HepG2 (cell line): ENCODE results near the gene LSM3. TPM values are rescaled to one million over a fixed set of nuclear protein-coding genes. Genes with fewer than 3 reads are reported as not detected.
A peak's percentile ranks its signal among the peaks of the same experiment; 100 is the strongest.

Experiments used
- ATAC-seq: fragments of 200-7000 bp; cut with Tn5 transposase; 3 replicates; pipeline ENCODE4 v1.9.1; 2020; ENCODE audit warnings: mild to moderate bottlenecking, moderate library complexity
- BruUV-seq: library from RNA; stranded (reverse); fragments of 400-500 nt; replicated peaks from 2 replicates; lab custom pipeline; 2021; lab: Mats Ljungman, UMichigan
- CTCF ChIA-PET: fragments of 300-600 bp; formaldehyde crosslinking; extraction: SDS; loops from one replicate; lab custom pipeline; 2021; ENCODE audit warnings: low total read pairs, inconsistent platforms, low intra/inter-chr PET ratio; lab: Yijun Ruan, JAX
- POLR2A ChIA-PET: fragments of 350-600 bp; sonication (Branson Sonifier 250); formaldehyde crosslinking; loops from one replicate; lab custom pipeline; 2020; ENCODE audit warnings: antibody characterized with exemption, inconsistent platforms; lab: Yijun Ruan, JAX
- DNase-seq: peaks from one replicate; pipeline ENCODE4 v3.0.0-alpha.2; 2015; ENCODE audit warnings: low spot score
- FAIRE-seq: peaks from 3 replicates; lab custom pipeline; 2011; peaks lifted over from hg19 to GRCh38; lab: Jason Lieb, UNC
- H2AFZ ChIP-seq: one replicate; pipeline ENCODE4 v1.6.1; 2011; ENCODE audit warnings: low read length, inconsistent platforms
- H3K27ac ChIP-seq: fragments of 300-600 bp; 3 replicates; pipeline ENCODE4 v1.8.0; 2011; ENCODE audit warnings: mixed run types, mild to moderate bottlenecking, mixed read lengths, low read length, inconsistent platforms; ENCODE audit not compliant: insufficient read depth; ENCODE audit errors: extremely low read length
- H3K27me3 ChIP-seq, 2 experiments: fragments of 200-600 bp in 1 of 2; 2 replicates in 1 of 2; 3 replicates in 1 of 2; pipeline versions ENCODE4 v1.6.0 to v1.8.0; 2011; ENCODE audit warnings: low read length in 2 of 2, mild to moderate bottlenecking in 2 of 2, moderate library complexity in 2 of 2, inconsistent platforms in 1 of 2; ENCODE audit not compliant: insufficient read depth in 2 of 2, control insufficient read depth in 1 of 2
- H3K36me3 ChIP-seq, 2 experiments: fragments of 200-600 bp in 1 of 2; replicated peaks in 1 of 2; 2 replicates in 1 of 2; 3 replicates in 1 of 2; pipeline versions ENCODE4 v1.5.1 to v1.8.0; 2011; ENCODE audit warnings: low read length in 2 of 2, inconsistent platforms in 1 of 2; ENCODE audit not compliant: insufficient read depth in 2 of 2, control insufficient read depth in 1 of 2
- H3K4me1 ChIP-seq: 2 replicates; pipeline ENCODE4 v1.5.1; 2012; ENCODE audit warnings: low read length, inconsistent platforms; ENCODE audit not compliant: insufficient read depth
- H3K4me2 ChIP-seq: 2 replicates; pipeline ENCODE4 v1.6.0; 2011; ENCODE audit warnings: low read depth, low read length, inconsistent platforms
- H3K4me3 ChIP-seq, 3 experiments: fragments of 200-600 bp in 1 of 3; sonication (generic), shearing (Covaris generic) in 1 of 3; replicated peaks in 1 of 3; 2 replicates each; pipeline ENCODE4 v1.5.1; 2011 to 2016; ENCODE audit warnings: low read length in 3 of 3, inconsistent platforms in 2 of 3, low read depth in 2 of 3, mild to moderate bottlenecking in 2 of 3, control low read depth in 1 of 3, mixed read lengths in 1 of 3; ENCODE audit not compliant: insufficient read depth in 1 of 3
- H3K79me2 ChIP-seq: one replicate; pipeline ENCODE4 v1.6.1; 2011; ENCODE audit warnings: low read length, inconsistent platforms; ENCODE audit not compliant: insufficient read depth
- H3K9ac ChIP-seq: 2 replicates; pipeline ENCODE4 v1.6.0; 2011; ENCODE audit warnings: mild to moderate bottlenecking, low read depth, low read length, inconsistent platforms; ENCODE audit not compliant: insufficient read depth
- H3K9me3 ChIP-seq: 2 replicates; pipeline ENCODE4 v1.5.1; 2012; ENCODE audit warnings: mild to moderate bottlenecking, low read length
- H4K20me1 ChIP-seq: 2 replicates; pipeline ENCODE4 v1.6.0; 2011; ENCODE audit warnings: inconsistent platforms, mild to moderate bottlenecking, low read length, moderate library complexity; ENCODE audit not compliant: insufficient read depth
- KIAA2018 ChIP-seq: sonication (generic); formaldehyde crosslinking; IDR thresholded peaks from 2 replicates; pipeline ENCODE4 v1.5.0; 2020; ENCODE audit warnings: mild to moderate bottlenecking, missing genetic modification reagents, borderline replicate concordance
- MYNN ChIP-seq: sonication (generic); formaldehyde crosslinking; IDR thresholded peaks from 2 replicates; pipeline ENCODE4 v1.4.0; 2020; ENCODE audit warnings: mild to moderate bottlenecking, low read depth, missing genetic modification reagents
- SIN3A ChIP-seq: IDR thresholded peaks from 2 replicates; pipeline ENCODE4 v1.6.1; 2011; ENCODE audit warnings: low read depth, mild to moderate bottlenecking, control low read depth, low read length, borderline replicate concordance
- WGBS: methylation state at CpG from one replicate; pipeline ENCODE4 v1.1.6; 2017; ENCODE audit warnings: low lambda C conversion rate; 5-methylcytosine and 5-hydroxymethylcytosine counted together
- in situ Hi-C: cut with HindIII; loops from 2 replicates; pipeline ENCODE4 v1.10.0; 2017; ENCODE audit warnings: low pct_unique_long_range_greater_than_20kb; ENCODE audit not compliant: extremely low pct_ligation_motif_present
- intact Hi-C: fragments of 100-400 bp; cut with micrococcal nuclease; formaldehyde crosslinking; loops from one replicate; pipeline ENCODE4 v1.10.0; 2022; ENCODE audit not compliant: unreplicated experiment
- polyA plus RNA-seq, 8 experiments: library from polyadenylated mRNA; depleted of rRNA in 3 of 8; stranded (reverse) in 7 of 8; unstranded in 1 of 8; fragments of >200 nt; fragmentation: Illumina TruSeq in 4 of 8; extraction: Trizol in 4 of 8; gene quantifications; 2 replicates each; pipeline versions ENCODE4 v1.2.1 to v1.2.3, GENCODE V29; 2011 to 2016; ENCODE audit warnings: low read depth in 4 of 8, missing spikeins in 1 of 8, mixed read lengths in 1 of 8; ENCODE audit not compliant: insufficient read depth in 1 of 8
- total RNA-seq, 5 experiments: library from RNA; depleted of rRNA; stranded (reverse); fragments of >200 nt; fragmentation: Illumina TruSeq; extraction: Trizol; gene quantifications; 2 replicates each; pipeline ENCODE4 v1.2.3, GENCODE V29; 2016; ENCODE audit warnings: low read depth in 1 of 5

Gene LSM3
- total and polyA plus RNA-seq, 2 of the 13 experiments (the other 11 are each of a cell fraction or from before 2014, with no cell fraction given): 5.1 to 19.4 TPM

GRCh38 chr3:14234251-14235002, 55.8 kb downstream of the LSM3 start:
- intact Hi-C loops: no loop called here
- Histone ChIP-seq H3K9me3 (peaks cover 9% of the 10 kb centered on the region; the same call in 1 of the 2 replicates), H3K27me3 (peaks cover 0 to 6% of the 10 kb centered on the region in 2 experiments; a peak in 2 of 5 replicates), H3K27ac (no peak overlapping the region), H3K4me2 (no peak overlapping the region), H2AFZ (no peak overlapping the region), H3K4me1 (peaks cover 15% of the 10 kb centered on the region), H4K20me1 (no peaks in the 10 kb centered on the region)
- BruUV-seq: no TSS peak
- no peak for FAIRE-seq
- DNase-seq: peak; percentile 16
- POLR2A ChIA-PET: no interaction called here
- no peak for TF ChIP-seq MYNN (CRISPR knock-in tag)
- no peak for TF ChIP-seq KIAA2018
- no peak for TF ChIP-seq SIN3A
- TF ChIP-seq, all 625 proteins: peak for 0
- 24% methylated on average over 12 of the region's 12 CpGs for WGBS
- no peak for ATAC-seq
- Histone ChIP-seq H3K9ac (no peak overlapping the region), H3K4me3 (no peak overlapping the region), H3K79me2 (no peaks in the 10 kb centered on the region), H3K36me3 (no peaks in the 10 kb centered on the region)
- CTCF ChIA-PET: no interaction called here
- in situ Hi-C loops: no loop called here
